GM18868 (cell line): ENCODE results near the gene MEDAG.
"Not testable (repeated sequence)": the region's sequence is repeated elsewhere in the genome, so short reads cannot be mapped to it uniquely, and the experiment has no call there.

Experiments
- ATAC-seq: cut with Tn5 transposase; IDR thresholded peaks from one replicate; pipeline ENCODE4 v1.9.1; 2021; ENCODE audit warnings: mild to moderate bottlenecking, moderate library complexity; ENCODE audit not compliant: unreplicated experiment

The MEDAG gene

GRCh38 chr13:30906411-30907051 is 460 bp downstream of the MEDAG start:
- no peak for ATAC-seq

- no peak for ATAC-seq
These were observed 1.2 kb downstream of the MEDAG start for GRCh38 chr13:30907121-30907861.

DNA sequence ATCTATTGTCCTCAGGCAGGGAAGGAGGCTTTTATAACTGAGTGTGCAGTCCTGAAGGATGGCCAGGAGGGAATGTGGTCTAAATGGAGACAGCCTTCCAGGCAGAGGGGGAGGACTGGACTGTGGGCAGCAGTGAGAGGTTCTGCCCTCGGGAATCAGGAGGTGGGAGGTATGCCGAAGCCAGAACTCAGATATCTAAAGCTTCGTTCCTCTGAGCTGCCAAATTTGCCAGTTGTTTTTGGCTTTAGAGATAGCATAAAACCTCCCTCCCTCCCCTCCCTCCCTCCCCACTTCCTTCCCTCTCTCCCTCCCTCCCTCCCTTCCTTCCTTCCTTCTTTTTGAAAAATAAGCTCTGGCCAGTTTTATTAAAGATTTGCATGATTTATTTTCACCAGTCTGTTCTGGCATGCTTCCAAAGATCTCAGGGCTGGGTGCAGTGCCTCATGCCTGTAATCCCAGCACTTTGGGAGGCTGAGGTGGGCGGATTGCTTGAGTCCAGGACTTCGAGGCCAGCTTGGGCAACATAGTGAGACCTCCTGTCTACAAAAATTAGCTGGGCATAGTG is 2.4 kb downstream of the MEDAG start:
- ATAC-seq = no peak

DNA sequence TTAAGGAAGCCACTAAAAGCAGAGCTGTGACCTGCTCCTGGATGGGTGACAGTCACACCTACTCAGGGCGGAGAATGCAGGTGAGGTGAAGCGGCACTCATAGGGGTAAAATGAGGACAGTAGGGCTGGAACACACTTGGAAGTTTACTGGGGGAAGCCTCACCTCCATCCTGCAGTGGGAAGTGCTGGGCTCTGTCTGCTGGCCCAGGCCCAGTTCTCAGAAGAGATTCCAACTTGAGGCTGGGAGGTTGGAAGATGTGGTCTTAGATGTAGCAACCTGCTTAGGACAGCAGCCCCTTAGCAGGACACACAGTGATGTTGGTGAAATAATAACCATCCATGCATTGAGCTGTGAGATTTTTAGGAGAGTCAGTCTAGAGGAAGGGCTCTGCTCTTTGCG is 4.6 kb downstream of the MEDAG start:
- ATAC-seq = no peak

DNA sequence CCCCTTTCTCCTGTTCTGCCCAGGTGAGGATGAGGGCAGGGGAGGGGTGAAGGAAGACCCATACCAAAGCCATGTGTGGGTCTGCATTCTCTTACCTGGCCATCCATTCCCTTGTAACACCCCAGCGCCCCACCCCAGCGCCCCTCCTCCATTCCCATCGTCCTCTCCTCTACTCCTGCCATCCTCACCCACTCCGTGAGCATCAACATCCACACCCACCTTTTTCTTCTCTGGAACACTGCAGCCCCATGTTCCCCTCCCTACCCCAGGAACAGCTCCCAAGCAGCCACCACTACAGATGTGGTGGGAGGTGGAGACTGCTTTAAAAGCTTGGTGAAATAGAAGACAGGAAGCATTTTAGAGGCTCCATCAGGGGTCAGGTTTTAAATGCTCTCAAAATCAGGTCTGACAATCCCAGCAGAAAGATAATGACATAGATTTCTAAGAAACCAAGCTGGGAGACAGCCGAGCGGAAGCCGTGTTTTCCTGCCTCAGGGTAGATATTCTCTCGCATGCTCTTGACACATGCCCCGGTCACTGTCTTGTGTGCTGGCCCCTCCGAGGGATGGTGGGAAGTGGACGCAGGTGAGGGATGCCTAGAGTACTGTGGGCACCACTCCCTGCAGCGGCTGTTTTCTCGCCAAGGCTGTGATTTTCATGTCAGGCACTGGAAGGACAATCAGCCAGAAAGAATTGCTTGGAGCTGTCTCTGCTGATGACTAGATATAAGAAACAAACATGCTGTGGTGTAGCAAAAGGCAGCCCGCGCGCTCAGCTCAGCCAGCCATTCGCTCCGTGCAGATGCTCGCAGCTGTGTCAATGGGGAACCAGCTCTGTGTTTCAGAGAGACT is 9.8 kb downstream of the MEDAG start:
- no peak for ATAC-seq

DNA sequence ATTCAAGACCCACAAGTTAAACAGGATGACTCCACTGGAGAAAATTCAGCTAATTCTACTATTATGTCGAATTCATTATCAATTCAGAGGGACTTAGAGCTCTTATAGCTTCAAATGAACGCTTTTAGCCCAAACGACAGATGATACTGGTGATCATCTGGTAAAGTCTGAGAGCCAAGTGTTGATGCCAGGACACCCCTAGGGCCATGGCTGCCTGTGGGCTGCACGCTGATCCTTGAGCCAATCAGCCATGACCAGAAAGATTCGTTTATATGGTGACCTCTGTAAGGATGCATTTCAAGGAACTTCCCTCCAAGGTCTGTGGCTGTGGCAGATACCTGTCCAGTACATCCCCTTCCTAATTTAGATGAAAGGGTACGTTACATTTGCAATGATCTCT is 10.9 kb downstream of the MEDAG start:
- no peak for ATAC-seq

- ATAC-seq = no peak
These were observed 12.8 kb downstream of the MEDAG start for GRCh38 chr13:30918662-30919405.

DNA sequence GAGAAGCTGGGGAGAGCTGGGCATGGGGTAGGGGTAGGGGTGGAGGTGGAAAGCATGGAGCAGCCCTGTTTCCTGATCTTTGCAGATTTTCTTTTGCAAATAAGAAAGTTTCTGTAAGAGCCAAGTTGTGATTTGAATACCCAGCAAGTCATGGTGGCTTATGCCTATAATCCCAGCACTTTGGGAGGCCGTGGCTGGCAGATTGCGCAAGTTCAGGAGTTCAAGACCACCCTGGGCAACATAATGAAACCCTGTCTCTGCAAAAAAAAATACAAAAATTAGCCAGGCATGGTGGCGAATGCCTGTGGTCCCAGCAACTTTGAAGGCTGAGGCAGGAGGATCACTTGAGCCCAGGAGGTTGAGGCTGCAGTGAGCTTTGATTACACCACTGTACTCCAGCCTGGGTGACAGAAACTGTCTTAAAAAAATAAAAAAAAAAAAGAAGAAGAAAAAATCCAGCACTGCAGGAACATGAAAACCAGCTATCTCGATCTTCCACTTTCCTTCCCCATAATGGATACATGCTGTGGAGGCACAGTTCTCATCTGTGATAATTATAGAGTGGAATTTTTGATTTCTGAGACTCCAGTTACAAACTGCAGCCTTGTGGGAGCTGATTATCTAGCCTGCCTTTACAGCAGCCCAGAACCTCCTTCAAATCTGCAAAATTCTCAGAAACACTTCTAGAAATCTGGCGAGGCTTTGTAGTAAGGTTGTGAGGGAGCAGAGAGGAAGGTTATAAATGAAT is 14.3 kb downstream of the MEDAG start:
- ATAC-seq = no peak

DNA sequence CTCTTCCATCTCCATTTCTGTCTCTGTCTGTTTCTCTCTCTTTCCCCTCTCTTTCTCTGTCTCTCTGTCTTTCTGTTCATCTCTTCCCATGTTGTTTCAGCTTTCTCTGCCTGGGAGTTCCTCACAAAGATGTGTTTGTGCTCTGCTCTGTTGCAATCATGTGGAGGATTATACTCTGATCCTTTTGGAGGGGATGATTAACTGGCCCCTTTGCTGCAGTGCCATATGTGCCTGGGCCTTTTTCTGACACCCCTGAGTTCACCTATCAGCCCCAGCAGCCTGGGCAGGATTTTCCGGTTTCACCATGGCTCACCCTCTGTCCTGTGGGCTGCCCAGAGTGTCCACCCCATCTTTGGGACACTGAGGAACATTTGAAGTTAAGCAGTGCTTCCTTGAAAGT is 17.3 kb downstream of the MEDAG start:
- no peak for ATAC-seq

- no peak for ATAC-seq
These were observed 18.6 kb downstream of the MEDAG start for GRCh38 chr13:30924721-30925120.

DNA sequence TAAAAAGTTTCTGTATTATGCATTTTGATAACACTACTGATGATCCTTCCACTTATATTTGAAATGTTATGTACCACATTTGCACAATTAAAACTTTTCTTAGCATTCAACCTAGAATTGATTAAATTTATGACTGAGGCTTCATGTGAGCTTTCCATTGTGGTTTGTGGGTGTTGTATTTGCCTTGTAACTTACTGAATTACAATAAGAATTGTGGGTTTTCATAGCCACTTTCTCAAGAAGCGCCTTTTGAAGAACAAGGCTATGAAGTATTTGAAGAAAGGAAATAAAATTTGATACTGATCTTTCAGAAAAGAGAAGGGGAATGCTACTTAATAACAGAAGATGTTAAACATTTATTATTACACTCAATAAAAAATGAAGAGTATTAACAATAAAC is 19.4 kb downstream of the MEDAG start:
- no peak for ATAC-seq

DNA sequence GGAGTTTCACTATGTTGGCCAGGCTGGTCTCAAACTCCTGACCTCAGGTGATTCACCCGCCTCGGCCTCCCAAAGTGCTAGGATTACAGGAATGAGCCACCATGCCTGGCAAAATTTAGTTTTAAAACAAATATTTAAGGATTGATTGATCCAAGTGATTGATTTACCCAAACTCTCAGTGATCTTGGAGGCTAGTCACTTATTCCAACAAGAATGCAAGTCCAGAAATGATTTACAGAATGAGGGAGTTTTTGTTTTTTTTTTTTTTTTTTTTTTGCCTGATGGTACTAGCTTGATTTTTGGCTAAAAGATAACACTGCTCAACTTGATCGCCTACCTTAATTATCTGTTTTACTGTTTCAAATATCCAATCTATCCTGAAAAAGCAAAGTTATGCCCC is 20.7 kb downstream of the MEDAG start:
- ATAC-seq = no peak

DNA sequence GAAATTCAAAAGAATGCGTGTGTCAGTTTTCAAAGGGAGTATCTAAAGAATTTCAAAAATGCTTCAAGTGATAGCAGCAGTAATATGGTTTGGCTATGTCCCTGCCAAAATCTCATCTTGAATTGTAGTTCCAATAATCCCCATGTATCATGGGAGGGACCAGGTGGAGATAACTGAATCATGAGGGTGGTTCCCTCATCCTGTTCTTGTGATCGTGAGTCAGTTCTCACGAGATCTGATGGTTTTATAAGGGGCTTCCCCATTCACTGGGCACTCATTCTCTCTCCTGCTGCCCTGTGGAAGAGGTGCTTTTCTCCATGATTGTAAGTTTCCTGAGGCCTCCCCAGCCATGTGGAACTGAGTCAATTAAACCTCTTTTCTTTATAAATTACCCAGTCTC is 21.1 kb downstream of the MEDAG start:
- ATAC-seq = not testable (repeated sequence)

DNA sequence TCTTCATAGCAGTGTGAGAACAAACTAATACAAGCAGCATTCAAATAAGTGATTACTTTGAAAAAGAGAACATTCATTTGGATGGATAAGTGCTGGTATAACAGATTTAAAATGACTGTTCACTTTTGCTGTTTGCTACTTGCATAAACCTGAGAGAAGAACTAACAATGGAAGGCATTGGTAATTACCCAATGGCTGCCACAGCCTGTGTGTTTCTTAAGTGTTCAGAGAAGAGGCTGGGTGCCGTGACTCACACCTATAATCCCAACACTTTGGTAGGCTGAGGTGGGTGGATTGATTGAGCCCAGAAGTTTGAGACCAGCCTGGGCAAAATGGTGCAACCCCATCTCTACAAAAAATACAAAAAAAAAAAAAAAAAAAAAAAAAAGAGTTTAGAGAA is 21.5 kb downstream of the MEDAG start:
- ATAC-seq = no peak

- ATAC-seq = no peak
These were observed 22.9 kb downstream of the MEDAG start for GRCh38 chr13:30928978-30929377.

DNA sequence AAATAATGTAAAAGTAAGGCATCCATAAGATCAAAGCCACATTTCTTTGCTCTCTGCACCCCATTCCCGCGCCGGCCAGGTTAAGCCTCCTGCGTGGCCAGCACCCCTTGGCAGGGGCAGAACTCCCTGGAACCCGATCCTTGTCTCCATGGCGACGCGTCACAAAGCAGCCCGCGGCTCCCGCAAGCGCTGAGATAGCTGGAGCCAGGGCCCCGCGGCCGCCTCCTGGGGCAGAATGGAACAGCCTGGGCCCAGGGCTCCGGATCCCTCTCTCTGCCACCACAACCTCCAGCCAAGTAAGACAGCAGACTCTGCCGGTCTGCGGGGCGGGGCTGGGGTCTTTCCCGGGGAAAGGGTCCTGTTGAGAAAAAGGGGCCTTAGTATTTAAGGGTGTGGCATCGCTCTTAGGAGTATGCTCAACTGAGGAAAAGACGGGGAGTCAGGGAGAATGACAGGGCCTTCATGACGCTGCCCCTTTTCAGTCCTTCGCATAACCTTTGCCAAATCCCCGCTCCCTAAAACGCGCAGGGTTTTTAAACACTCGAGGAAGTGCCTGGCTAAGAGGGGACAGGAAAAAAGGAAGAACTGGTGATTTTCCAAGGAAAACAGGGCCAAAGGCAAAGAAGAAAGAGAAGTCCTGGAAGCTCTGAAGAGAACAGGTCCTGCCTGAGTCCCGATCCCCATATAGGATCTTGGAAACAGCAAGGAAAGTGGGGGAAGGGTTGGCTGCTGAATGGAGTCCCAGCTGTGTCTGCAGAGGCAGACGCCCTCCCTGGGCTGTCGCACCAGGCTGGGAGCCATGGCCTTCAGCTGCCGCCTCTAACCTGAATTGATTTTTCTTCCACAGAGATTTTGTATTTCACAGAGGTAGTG is 26.6 kb downstream of the MEDAG start, which contains the start of gene TEX26:
TEX26 (plus strand) TSS at position 176 of the 873 bp plus-strand sequence; CDS start at position 236, 60 bp downstream.
- ATAC-seq = no peak

DNA sequence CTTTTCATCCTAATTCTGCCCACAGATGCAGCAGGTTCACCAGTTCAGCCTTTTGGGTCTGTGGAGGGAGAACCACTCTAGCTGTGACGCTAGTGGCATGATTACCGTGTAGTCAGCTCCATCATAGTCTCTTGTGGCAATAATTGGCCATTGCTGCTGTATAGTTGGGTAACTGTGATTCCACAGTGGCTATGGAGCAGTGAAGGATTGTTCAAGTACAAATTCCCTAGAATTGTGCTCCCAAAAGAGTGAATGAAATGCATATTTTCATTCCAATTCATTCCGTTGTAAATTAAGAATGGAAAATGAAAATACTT is 27.2 kb downstream of the MEDAG start:
- no peak for ATAC-seq

- ATAC-seq = no peak
These were observed 28.3 kb downstream of the MEDAG start for GRCh38 chr13:30934381-30934780.

- no peak for ATAC-seq
These were observed 28.7 kb downstream of the MEDAG start for GRCh38 chr13:30934803-30935202.
